GM18511 (cell line): ENCODE results near the gene DCAF4.

Source experiments
- ATAC-seq: cut with Tn5 transposase; IDR thresholded peaks from one replicate; pipeline ENCODE4 v1.9.1; 2021; ENCODE audit warnings: mild to moderate bottlenecking, moderate library complexity; ENCODE audit not compliant: unreplicated experiment

The DCAF4 gene

GRCh38 chr14:72894323-72894622 is 32.0 kb upstream of the DCAF4 start:
- ATAC-seq = no peak

- no peak for ATAC-seq
Measured at GRCh38 chr14:72894623-72895378, 31.5 kb upstream of the DCAF4 start.

- ATAC-seq = no peak
Measured at GRCh38 chr14:72898448-72898847, 27.8 kb upstream of the DCAF4 start.

GRCh38 chr14:72901361-72901760 is 24.9 kb upstream of the DCAF4 start:
- ATAC-seq = no peak

GRCh38 chr14:72902801-72903530 is 23.3 kb upstream of the DCAF4 start:
- ATAC-seq = no peak

GRCh38 chr14:72903716-72904115 is 22.5 kb upstream of the DCAF4 start:
- ATAC-seq = no peak

GRCh38 chr14:72904218-72904617 is 22.0 kb upstream of the DCAF4 start:
- ATAC-seq = no peak

- ATAC-seq = no peak
Measured at GRCh38 chr14:72904840-72905561, 21.3 kb upstream of the DCAF4 start.

GRCh38 chr14:72906316-72906715 is 19.9 kb upstream of the DCAF4 start:
- no peak for ATAC-seq

GRCh38 chr14:72906879-72907278 is 19.4 kb upstream of the DCAF4 start:
- ATAC-seq = no peak

GRCh38 chr14:72907886-72908285 is 18.4 kb upstream of the DCAF4 start:
- ATAC-seq = no peak

- ATAC-seq = no peak
Measured at GRCh38 chr14:72909163-72909562, 17.1 kb upstream of the DCAF4 start.

- no peak for ATAC-seq
Measured at GRCh38 chr14:72913809-72914208, 12.5 kb upstream of the DCAF4 start.

- no peak for ATAC-seq
Measured at GRCh38 chr14:72916174-72916573, 10.1 kb upstream of the DCAF4 start.

GRCh38 chr14:72917094-72917802 is 9.0 kb upstream of the DCAF4 start:
- no peak for ATAC-seq

- no peak for ATAC-seq
Measured at GRCh38 chr14:72920008-72920407, 6.3 kb upstream of the DCAF4 start.

- ATAC-seq = no peak
Measured at GRCh38 chr14:72921396-72921795, 4.9 kb upstream of the DCAF4 start.

- ATAC-seq = no peak
Measured at GRCh38 chr14:72924337-72924736, 1.9 kb upstream of the DCAF4 start.

- ATAC-seq = no peak
Measured at GRCh38 chr14:72925171-72925759, 999 bp upstream of the DCAF4 start.

- ATAC-seq = peak; percentile 36
Measured at GRCh38 chr14:72925815-72926291, 411 bp upstream of the DCAF4 start.

- ATAC-seq = no peak
Measured at GRCh38 chr14:72928872-72929271, 2.6 kb downstream of the DCAF4 start.
